Glutamatergic neuron (in vitro differentiated cells): Measurements from ENCODE around the gene APOL6. TPM values are rescaled to one million over a fixed set of nuclear protein-coding genes. Genes with fewer than 3 reads are reported as not detected.

Experiments
- DNase-seq: peaks from one replicate; pipeline ENCODE4 v3.0.0; 2022
- H3K27ac Mint-ChIP-seq: one replicate; pipeline ENCODE4 v1.8.0; 2020; ENCODE audit warnings: mild to moderate bottlenecking, mixed read lengths, inconsistent platforms; ENCODE audit not compliant: unreplicated experiment
- H3K27me3 Mint-ChIP-seq: one replicate; pipeline ENCODE4 v1.8.0; 2020; ENCODE audit warnings: mild to moderate bottlenecking, moderate library complexity, mixed read lengths, inconsistent platforms; ENCODE audit not compliant: unreplicated experiment
- H3K36me3 Mint-ChIP-seq: one replicate; pipeline ENCODE4 v1.8.0; 2020; ENCODE audit warnings: mild to moderate bottlenecking, mixed read lengths, inconsistent platforms; ENCODE audit not compliant: unreplicated experiment
- H3K4me1 Mint-ChIP-seq: one replicate; pipeline ENCODE4 v1.8.0; 2020; ENCODE audit warnings: mild to moderate bottlenecking, low read depth, mixed read lengths, inconsistent platforms; ENCODE audit not compliant: unreplicated experiment
- H3K4me3 Mint-ChIP-seq: one replicate; pipeline ENCODE4 v1.8.0; 2020; ENCODE audit warnings: mild to moderate bottlenecking, mixed read lengths, inconsistent platforms; ENCODE audit not compliant: unreplicated experiment
- H3K9me3 Mint-ChIP-seq: one replicate; pipeline ENCODE4 v1.8.0; 2020; ENCODE audit warnings: mild to moderate bottlenecking, moderate library complexity, mixed read lengths, inconsistent platforms; ENCODE audit not compliant: unreplicated experiment
- total RNA-seq: library from RNA; stranded (reverse); fragmentation: NEBNext Ultra II Directional; extraction: Animal tissue kit (Norgen Biotek cat#: 25700); gene quantifications from one replicate; pipeline ENCODE4 v1.2.1, GENCODE V29; 2021; ENCODE audit not compliant: unreplicated experiment
- TF ChIP-seq, protein P1 (sequence below): fragments of 200-600 bp; sonication (generic); IDR thresholded peaks from one replicate; pipeline ENCODE4 v1.5.0; 2021; ENCODE audit not compliant: partially characterized antibody, unreplicated experiment

APOL6 gene
- total RNA-seq, 1 donor from 2014 or later: not detected

DNA sequence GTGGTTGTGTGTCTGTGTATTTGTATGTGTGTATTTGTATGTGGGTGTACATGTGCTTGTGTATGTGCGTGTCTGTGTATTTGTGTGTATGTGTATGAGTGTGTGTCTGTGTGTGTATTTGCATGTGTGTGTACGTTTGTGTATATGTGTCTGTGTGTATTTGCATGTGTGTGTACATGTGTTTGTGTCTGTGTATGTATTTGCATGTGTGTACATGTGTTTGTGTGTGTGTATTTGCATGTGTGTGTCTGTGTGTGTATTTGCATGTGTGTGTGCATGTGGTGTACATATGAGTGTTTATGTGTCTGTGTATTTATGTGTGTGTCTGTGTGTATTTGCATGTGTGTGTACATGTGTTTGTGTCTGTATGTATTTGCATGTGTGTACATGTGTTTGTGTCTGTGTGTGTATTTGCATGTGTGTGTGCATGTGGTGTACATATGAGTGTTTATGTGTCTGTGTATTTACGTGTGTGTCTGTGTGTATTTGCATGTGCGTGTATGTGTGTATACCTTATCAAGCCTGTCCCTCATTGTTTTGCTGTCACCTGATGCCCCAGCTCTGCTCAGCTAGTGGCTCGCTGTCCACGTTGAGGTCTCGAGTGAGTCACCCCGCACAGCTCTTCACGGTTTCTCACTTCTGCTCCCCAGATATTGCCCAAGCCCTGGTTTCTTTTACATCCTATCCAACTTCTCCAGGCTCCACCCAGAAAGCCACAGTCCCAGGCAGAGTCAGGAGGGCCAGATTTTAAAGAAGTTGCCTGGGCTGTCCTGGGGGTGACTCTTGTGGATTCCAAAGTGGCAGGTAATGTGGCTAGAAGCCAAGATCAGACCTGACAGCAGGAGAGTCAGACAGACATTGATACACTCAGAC is 46.3 kb upstream of the APOL6 start:
- Mint-ChIP-seq H3K27me3 (peaks cover 10% of the 10 kb centered on the region), H3K27ac (no peak overlapping the region), H3K9me3 (peaks cover 16% of the 10 kb centered on the region), H3K4me1 (peaks cover 18% of the 10 kb centered on the region), H3K36me3 (no peaks in the 10 kb centered on the region), H3K4me3 (no peak overlapping the region)
- TF ChIP-seq, protein P1, sequence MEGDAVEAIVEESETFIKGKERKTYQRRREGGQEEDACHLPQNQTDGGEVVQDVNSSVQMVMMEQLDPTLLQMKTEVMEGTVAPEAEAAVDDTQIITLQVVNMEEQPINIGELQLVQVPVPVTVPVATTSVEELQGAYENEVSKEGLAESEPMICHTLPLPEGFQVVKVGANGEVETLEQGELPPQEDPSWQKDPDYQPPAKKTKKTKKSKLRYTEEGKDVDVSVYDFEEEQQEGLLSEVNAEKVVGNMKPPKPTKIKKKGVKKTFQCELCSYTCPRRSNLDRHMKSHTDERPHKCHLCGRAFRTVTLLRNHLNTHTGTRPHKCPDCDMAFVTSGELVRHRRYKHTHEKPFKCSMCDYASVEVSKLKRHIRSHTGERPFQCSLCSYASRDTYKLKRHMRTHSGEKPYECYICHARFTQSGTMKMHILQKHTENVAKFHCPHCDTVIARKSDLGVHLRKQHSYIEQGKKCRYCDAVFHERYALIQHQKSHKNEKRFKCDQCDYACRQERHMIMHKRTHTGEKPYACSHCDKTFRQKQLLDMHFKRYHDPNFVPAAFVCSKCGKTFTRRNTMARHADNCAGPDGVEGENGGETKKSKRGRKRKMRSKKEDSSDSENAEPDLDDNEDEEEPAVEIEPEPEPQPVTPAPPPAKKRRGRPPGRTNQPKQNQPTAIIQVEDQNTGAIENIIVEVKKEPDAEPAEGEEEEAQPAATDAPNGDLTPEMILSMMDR: no peak
- DNase-seq: no peak

DNA sequence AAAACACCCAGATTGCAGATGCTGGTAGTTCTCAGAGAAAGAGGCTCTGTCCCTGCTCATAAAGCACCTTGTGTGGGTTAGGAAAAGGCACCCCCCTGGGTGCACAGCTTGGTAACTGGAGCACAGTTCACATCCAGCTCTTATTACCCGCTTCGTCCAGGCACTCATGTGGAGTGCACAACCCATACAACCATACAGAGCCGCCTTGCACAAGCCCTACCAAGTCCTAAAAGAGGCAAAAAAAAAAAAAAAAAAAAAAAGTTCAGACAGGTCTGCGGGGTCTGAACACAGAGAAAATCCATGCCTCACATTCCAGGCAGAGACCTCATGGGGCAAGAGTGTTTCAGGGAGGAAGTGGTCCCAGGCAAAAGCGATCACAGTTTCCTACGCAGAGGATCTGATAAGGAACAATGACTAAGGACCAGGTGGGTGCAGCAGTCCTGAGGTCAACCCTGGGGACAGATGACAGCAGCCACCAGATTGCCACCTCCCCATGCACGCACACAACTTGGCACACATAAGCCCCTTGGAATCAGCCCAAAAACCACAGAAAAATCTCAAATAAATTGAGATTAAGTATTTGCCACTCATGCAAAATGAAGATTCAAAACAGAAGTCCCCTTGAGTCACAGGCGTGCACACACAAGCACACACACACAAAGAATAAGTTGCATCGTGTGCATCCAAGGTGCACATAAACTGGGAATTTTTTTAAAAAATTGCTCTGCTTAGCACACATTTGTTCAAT is 43.5 kb upstream of the APOL6 start:
- peak overlapping the region; percentile 78 for H3K27ac Mint-ChIP-seq
- no peaks in the 10 kb centered on the region for H3K36me3 Mint-ChIP-seq
- H3K27me3 Mint-ChIP-seq: peaks cover 14% of the 10 kb centered on the region
- DNase-seq: no peak
- peaks cover 16% of the 10 kb centered on the region for H3K9me3 Mint-ChIP-seq
- H3K4me1 Mint-ChIP-seq: peaks cover 18% of the 10 kb centered on the region
- H3K4me3 Mint-ChIP-seq: no peak overlapping the region
- TF ChIP-seq, protein P1: no peak

DNA sequence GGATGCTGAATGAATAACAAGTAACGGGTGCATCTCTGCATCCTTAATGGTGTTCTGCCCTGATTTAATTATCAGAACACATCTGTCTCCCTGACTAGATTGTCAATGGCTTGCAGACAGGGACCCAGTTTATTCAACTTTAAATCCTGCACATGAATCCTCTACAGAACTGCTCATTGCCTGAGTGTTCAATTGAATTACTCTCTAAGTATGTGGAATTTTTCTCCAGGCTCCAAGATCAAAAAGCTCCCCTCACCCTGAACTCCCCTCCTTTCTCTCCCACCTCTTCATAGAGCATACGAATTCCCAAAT is 42.9 kb upstream of the APOL6 start:
- H3K4me1 Mint-ChIP-seq: peaks cover 18% of the 10 kb centered on the region
- H3K4me3 Mint-ChIP-seq: peak overlapping the region; percentile 27
- no peak for DNase-seq
- no peaks in the 10 kb centered on the region for H3K36me3 Mint-ChIP-seq
- peak overlapping the region; percentile 78 for H3K27ac Mint-ChIP-seq
- H3K9me3 Mint-ChIP-seq: peaks cover 16% of the 10 kb centered on the region
- H3K27me3 Mint-ChIP-seq: peaks cover 14% of the 10 kb centered on the region
- TF ChIP-seq, protein P1: no peak

DNA sequence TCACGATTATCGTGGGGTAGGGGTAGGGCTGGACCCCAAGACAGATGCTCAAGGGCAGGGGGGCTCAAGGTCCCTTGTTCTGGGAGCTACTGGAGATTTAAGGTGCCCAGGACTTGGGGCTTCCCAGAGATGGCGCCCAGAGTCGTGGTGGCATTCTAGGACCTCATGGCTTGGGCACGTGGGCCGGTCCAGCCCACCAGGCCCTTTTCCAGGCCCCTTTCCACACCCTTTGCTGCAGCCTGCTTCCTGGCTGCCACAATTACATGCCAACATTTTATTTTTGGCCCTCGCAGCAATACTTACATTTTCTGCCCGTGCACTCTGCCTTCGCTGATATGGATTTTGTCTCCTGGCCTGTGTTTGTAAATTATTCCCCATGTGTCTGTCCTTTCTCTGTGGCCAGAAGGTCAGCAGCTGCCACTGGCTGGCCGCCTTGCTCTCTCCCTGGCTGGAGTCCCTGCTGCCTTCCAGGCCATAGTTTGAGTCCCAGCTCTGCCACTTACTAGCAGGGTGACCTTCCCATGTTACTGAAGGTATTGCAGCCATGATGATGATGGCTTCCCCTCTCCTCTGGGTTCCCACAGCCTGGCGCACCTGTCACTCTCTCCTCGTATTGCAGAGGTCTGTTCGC is 42.3 kb upstream of the APOL6 start:
- H3K4me1 Mint-ChIP-seq: peaks cover 18% of the 10 kb centered on the region
- peak; percentile 46 for DNase-seq
- H3K36me3 Mint-ChIP-seq: no peaks in the 10 kb centered on the region
- peaks cover 16% of the 10 kb centered on the region for H3K9me3 Mint-ChIP-seq
- H3K27ac Mint-ChIP-seq: peak overlapping the region; percentile 78
- TF ChIP-seq, protein P1: no peak
- H3K27me3 Mint-ChIP-seq: peaks cover 14% of the 10 kb centered on the region
- H3K4me3 Mint-ChIP-seq: peak overlapping the region; percentile 25

DNA sequence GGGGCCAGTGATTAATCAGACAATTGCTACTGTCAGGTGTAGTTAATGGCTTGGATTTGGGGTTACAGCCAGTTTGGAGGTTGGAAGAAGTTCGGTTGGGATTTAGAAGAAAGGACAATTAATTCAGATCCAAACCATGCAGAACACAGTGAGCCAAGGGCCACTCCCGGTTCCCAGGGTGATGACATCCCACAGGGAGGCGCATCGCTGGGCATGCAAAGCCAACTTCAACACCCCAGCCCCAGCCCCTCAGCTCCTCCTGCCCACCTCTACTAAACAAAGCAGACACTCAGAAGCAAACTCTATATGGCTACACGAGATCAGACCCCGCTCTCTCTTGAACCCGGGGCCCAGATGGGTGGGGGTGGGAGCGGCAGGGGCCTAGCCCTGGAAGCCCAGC is 41.3 kb upstream of the APOL6 start:
- H3K4me3 Mint-ChIP-seq: no peak overlapping the region
- peaks cover 18% of the 10 kb centered on the region for H3K4me1 Mint-ChIP-seq
- H3K27ac Mint-ChIP-seq: no peak overlapping the region
- H3K9me3 Mint-ChIP-seq: peaks cover 16% of the 10 kb centered on the region
- H3K27me3 Mint-ChIP-seq: peaks cover 14% of the 10 kb centered on the region
- no peaks in the 10 kb centered on the region for H3K36me3 Mint-ChIP-seq
- DNase-seq: no peak
- TF ChIP-seq, protein P1: no peak
